ENCODE data around the gene HOXD12.

HOXD12 gene

GRCh38 chr2:176149481-176149938 is 49.9 kb downstream of the HOXD12 start:
- DNase-seq (ENCODE audit: low read depth), result no peak

- no peak for DNase-seq (ENCODE audit: low read depth)
Observed at GRCh38 chr2:176149939-176150583, 50.5 kb downstream of the HOXD12 start.

GRCh38 chr2:176150584-176151441 is 51.2 kb downstream of the HOXD12 start:
- DNase-seq (ENCODE audit: low read depth), result no peak

- no peak for DNase-seq (ENCODE audit: low read depth)
Observed at GRCh38 chr2:176151442-176152287, 52.1 kb downstream of the HOXD12 start, which contains the start of gene HOXD4. TSS of gene HOXD4 (plus strand) at chr2:176151550. CDS start at chr2:176151634, 84 bp downstream.
